ENCODE measurements around the gene PPP5C.
"Not testable (repeated sequence)": the region's sequence is repeated elsewhere in the genome, so short reads cannot be mapped to it uniquely, and the experiment has no call there.

DNA sequence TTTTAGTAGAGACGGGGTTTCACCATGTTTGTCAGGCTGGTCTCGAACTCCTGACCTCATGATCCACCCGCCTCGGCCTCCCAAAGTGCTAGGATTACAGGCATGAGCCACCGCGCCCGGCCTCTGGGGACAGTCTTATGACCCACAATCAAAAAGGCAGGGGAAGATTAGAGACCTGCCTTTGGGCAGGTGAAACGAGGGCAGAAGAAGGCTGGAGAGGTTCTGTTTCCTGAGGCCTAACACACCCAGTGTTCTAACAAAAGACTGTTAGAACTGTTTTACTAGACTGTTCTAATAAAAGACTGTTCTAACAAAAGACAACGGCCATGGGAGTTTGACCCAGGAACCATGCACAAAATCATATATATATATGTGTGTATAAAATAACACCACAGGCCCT is 23.7 kb upstream of the PPP5C start:
- TF ChIP-seq CTCF (IDR thresholded peaks at IDR 0.05; ENCODE audit: insufficient read depth, low read length, poor library complexity, severe bottlenecking); EZH2phosphoT487 (conservative IDR thresholded peaks at IDR 0.05; ENCODE audit: low read length): not testable (repeated sequence)

Data from SU-DHL-6 (cell line).